ENCODE data around the gene ESRRA. TPM values are rescaled to one million over a fixed set of nuclear protein-coding genes. Genes with fewer than 3 reads are reported as not detected.

Gene ESRRA
- total and polyA plus RNA-seq, 9 of the 15 experiments (the other 6 are each of a cell fraction or from before 2014, with no cell fraction given): 0.27 to 89.7 (median 23.7) TPM

- peak in 1 of 2 experiments; percentile 54 for TF ChIP-seq E2F6 (IDR thresholded peaks at IDR 0.05; ENCODE audit: borderline replicate concordance in 1 of 2, extremely low read depth in 1 of 2, insufficient read depth in 1 of 2, insufficient read length in 1 of 2, low read depth in 1 of 2, low read length in 1 of 2, poor library complexity in 1 of 2, severe bottlenecking in 1 of 2)
- no peak for TF ChIP-seq ZFP36 (IDR thresholded peaks at IDR 0.05; ENCODE audit: low read depth, low read length, partially characterized antibody)
- TF ChIP-seq NELFE (IDR thresholded peaks at IDR 0.05; ENCODE audit: insufficient read depth, insufficient read length): no peak
- no peak for TF ChIP-seq TFAM (CRISPR knock-in tag; conservative IDR thresholded peaks at IDR 0.05)
Observed at GRCh38 chr11:64318766-64319761, 13.7 kb downstream of the ESRRA start (continued).

GRCh38 chr11:64320556-64320955 lies 15.2 kb downstream of the ESRRA start:
- no peak for FAIRE-seq
- intact Hi-C loops (cut with micrococcal nuclease): no loop called here

More at GRCh38 chr11:64320556-64320955, 15.2 kb downstream of the ESRRA start:
- TF ChIP-seq ZNF354B (CRISPR knock-in tag; IDR thresholded peaks at IDR 0.05) (no peak), ATF2 (CRISPR knock-in tag; IDR thresholded peaks at IDR 0.05) (no peak), HMBOX1 (IDR thresholded peaks at IDR 0.05) (no peak), ATF1 (CRISPR knock-in tag; IDR thresholded peaks at IDR 0.05) (no peak), ATF1 (tag; IDR thresholded peaks at IDR 0.05) (no peak), PHB2 (IDR thresholded peaks at IDR 0.05; ENCODE audit: low read depth) (no peak), ZNF589 (CRISPR knock-in tag; IDR thresholded peaks at IDR 0.05; ENCODE audit: low read depth) (no peak), SRSF7 (optimal IDR thresholded peaks at IDR 0.05; ENCODE audit: low read depth, low read length) (no peak), ZNF57 (CRISPR knock-in tag; IDR thresholded peaks at IDR 0.05) (no peak), HNRNPLL (IDR thresholded peaks at IDR 0.05; ENCODE audit: low read depth, low read length, poor library complexity, severe bottlenecking) (no peak), EWSR1 (IDR thresholded peaks at IDR 0.05; ENCODE audit: borderline replicate concordance, low read depth, partially characterized antibody) (no peak)
- peaks cover 10 to 56% of the 10 kb centered on the region in 2 experiments; a peak in 4 of 5 replicates for H3K4me1 ChIP-seq (replicated peaks in 1 of 2; ENCODE audit: control insufficient read depth in 2 of 2, insufficient read depth in 2 of 2, low read length in 2 of 2)
- no TSS peak for BruUV-seq (replicated peaks)
- no peak overlapping the region for H2AFZ ChIP-seq (ENCODE audit: low read depth, low read length)
- no peaks in the 10 kb centered on the region for H3K9me3 ChIP-seq (replicated peaks; ENCODE audit: control insufficient read depth, insufficient read depth, low read depth, low read length)
- WGBS (ENCODE audit: insufficient coverage, low coverage, missing lambda C conversion rate): 83% methylated on average over 7 of the region's 7 CpGs
- H3K4me3 ChIP-seq: no peak overlapping the region
- no peaks in the 10 kb centered on the region for H3K9me1 ChIP-seq (ENCODE audit: control insufficient read depth, insufficient read depth, low read length)
- H3K79me2 ChIP-seq (ENCODE audit: control insufficient read depth, insufficient read depth, low read length): peaks cover 25% of the 10 kb centered on the region
- no peak overlapping the region for H3K4me2 ChIP-seq (ENCODE audit: insufficient read depth, low read length)
- no peaks in the 10 kb centered on the region for H4K20me1 ChIP-seq (replicated peaks; ENCODE audit: control insufficient read depth, insufficient read depth, low read length)
- DNase-seq (ENCODE audit: extremely low read depth in 1 of 4, low spot score in 3 of 4) (no peak), ATAC-seq (no peak)
- ChIA-PET CTCF (ENCODE audit: low intra/inter-chr PET ratio) (no interaction called here), POLR2A (interaction anchor here (0.6 to 1.0 kb wide), 4 partner anchors 9 to 35 kb away, joined by 3 to 5 read pairs (median 4); no protein-coding TSS in a partner anchor)
- in situ Hi-C loops (cut with MboI): no loop called here
- H3K36me3 ChIP-seq (ENCODE audit: control insufficient read depth, insufficient read depth, low read length): peaks cover 43% of the 10 kb centered on the region; the same call in 1 of the 3 replicates
- H3K27ac ChIP-seq (ENCODE audit: extremely low read depth, low read depth, low read length): no peak overlapping the region
- H3K9ac ChIP-seq (ENCODE audit: insufficient read depth in 1 of 2, low read depth in 2 of 2, low read length in 2 of 2): peak overlapping the region in 1 of 2 experiments; percentile 57; a peak in 2 of 4 replicates
- no peaks in the 10 kb centered on the region for H3K27me3 ChIP-seq (ENCODE audit: control insufficient read depth in 2 of 2, insufficient read depth in 2 of 2, low read length in 2 of 2)
